H1 (cell line): Measurements from ENCODE around the gene AP2A2. TPM values are rescaled to one million over a fixed set of nuclear protein-coding genes. Genes with fewer than 3 reads are reported as not detected.

Experiments
- CHD7 ChIP-seq: fragments of 300-600 bp; sonication (generic); IDR thresholded peaks from 2 replicates; pipeline ENCODE4 v1.7.1; 2012; ENCODE audit warnings: low read length, moderate library complexity, mild to moderate bottlenecking, inconsistent platforms; ENCODE audit not compliant: insufficient replicate concordance
- polyA plus RNA-seq, 7 experiments: library from polyadenylated mRNA; depleted of rRNA in 3 of 7; stranded (reverse) in 5 of 7; unstranded in 2 of 7; fragments of >200 nt in 5 of 7; fragments of 200-250 nt in 2 of 7; gene quantifications; 1 replicate in 5 of 7; 2 replicates in 1 of 7; 4 replicates in 1 of 7; pipeline versions ENCODE4 v1.2.1 to v1.2.3, GENCODE V29; 2011 to 2013; ENCODE audit warnings: missing spikeins in 2 of 7, mixed read lengths in 2 of 7
- total RNA-seq: library from RNA; stranded (reverse); fragmentation: NEBNext Ultra II Directional; extraction: Animal tissue kit (Norgen Biotek cat#: 25700); gene quantifications from 2 replicates; pipeline ENCODE4 v1.2.1, GENCODE V29; 2021

The AP2A2 gene
- total and polyA plus RNA-seq, 2 of the 8 experiments (the other 6 are each of a cell fraction or from before 2014, with no cell fraction given): 50.0 to 65.0 TPM

GRCh38 chr11:1049911-1050580 lies 124.4 kb downstream of the AP2A2 start (continued):
- no peak for TF ChIP-seq CHD7
